GM12878 (cell line): ENCODE results near the gene RPS8. TPM values are rescaled to one million over a fixed set of nuclear protein-coding genes. Genes with fewer than 3 reads are reported as not detected.

Experiments
- ATAC-seq: fragments of 200-7000 bp; cut with Tn5 transposase; 3 replicates; pipeline ENCODE4 v1.9.1; 2020; ENCODE audit warnings: mild to moderate bottlenecking, moderate library complexity
- BruUV-seq: library from RNA; stranded (reverse); fragments of 400-500 nt; replicated peaks from 2 replicates; lab custom pipeline; 2021; lab: Mats Ljungman, UMichigan
- CTCF ChIA-PET: fragments of 300-600 bp; sonication (Branson Sonifier 250); formaldehyde crosslinking; extraction: SDS; loops from one replicate; lab custom pipeline; 2021; ENCODE audit warnings: inconsistent platforms; lab: Yijun Ruan, JAX
- POLR2A ChIA-PET: fragments of 350-600 bp; formaldehyde crosslinking; extraction: SDS; loops from one replicate; lab custom pipeline; 2021; ENCODE audit warnings: inconsistent platforms; lab: Charles Lee
- RAD21 ChIA-PET: fragments of 300-600 bp; sonication (Branson Sonifier 250); formaldehyde crosslinking; loops from one replicate; lab custom pipeline; 2023; ENCODE audit warnings: antibody characterized with exemption; ENCODE audit not compliant: unreplicated experiment; lab: Charles Lee
- SMC1A ChIA-PET: fragments of 300-600 bp; sonication (Branson Sonifier 250); formaldehyde crosslinking; loops from one replicate; lab custom pipeline; 2023; ENCODE audit not compliant: unreplicated experiment, uncharacterized antibody; lab: Charles Lee
- DNase-seq: peaks from one replicate; pipeline ENCODE4 v3.0.0-alpha.2; 2011; ENCODE audit warnings: low read depth, low spot score
- FAIRE-seq: peaks from 3 replicates; lab custom pipeline; 2011; peaks lifted over from hg19 to GRCh38; lab: Jason Lieb, UNC
- H2AFZ ChIP-seq: 2 replicates; pipeline ENCODE4 v1.6.0; 2011; ENCODE audit warnings: low read depth, low read length, control low read depth; ENCODE audit not compliant: control insufficient read depth
- H3K27ac ChIP-seq: 2 replicates; pipeline ENCODE4 v1.5.1; 2011; ENCODE audit warnings: control low read depth; ENCODE audit not compliant: control insufficient read depth, insufficient read depth
- H3K27me3 ChIP-seq, 2 experiments: replicated peaks in 1 of 2; 2 replicates each; pipeline versions ENCODE4 v1.6.0 to v1.6.1; 2011; ENCODE audit warnings: low read length in 1 of 2; ENCODE audit not compliant: control insufficient read depth in 2 of 2, insufficient read depth in 2 of 2
- H3K36me3 ChIP-seq, 2 experiments: 2 replicates each; pipeline ENCODE4 v1.5.1; 2011; ENCODE audit warnings: low read length in 1 of 2; ENCODE audit not compliant: control insufficient read depth in 2 of 2, insufficient read depth in 2 of 2
- H3K4me1 ChIP-seq: 2 replicates; pipeline ENCODE4 v1.6.1; 2011; ENCODE audit warnings: mild to moderate bottlenecking, low read length, moderate library complexity, mixed read lengths; ENCODE audit not compliant: control insufficient read depth, insufficient read depth
- H3K4me2 ChIP-seq: 2 replicates; pipeline ENCODE4 v1.6.0; 2011; ENCODE audit warnings: control low read depth; ENCODE audit not compliant: control insufficient read depth, insufficient read depth
- H3K4me3 ChIP-seq: fragments of 200-600 bp; sonication (generic); 2 replicates; pipeline ENCODE4 v1.5.1; 2016
- H3K79me2 ChIP-seq: 2 replicates; pipeline ENCODE4 v1.6.0; 2011; ENCODE audit warnings: low read length; ENCODE audit not compliant: control insufficient read depth, insufficient read depth
- H3K9ac ChIP-seq: 2 replicates; pipeline ENCODE4 v1.8.0; 2011; ENCODE audit warnings: low read length, control low read depth, mixed read lengths; ENCODE audit not compliant: control insufficient read depth, insufficient read depth
- H3K9me3 ChIP-seq: replicated peaks from 3 replicates; pipeline ENCODE4 v1.5.1; 2011; ENCODE audit warnings: mild to moderate bottlenecking, low read length; ENCODE audit not compliant: control insufficient read depth, insufficient read depth
- H4K20me1 ChIP-seq: 2 replicates; pipeline ENCODE4 v1.6.0; 2011; ENCODE audit not compliant: control insufficient read depth, insufficient read depth
- BRCA1 ChIP-seq: IDR thresholded peaks from 2 replicates; pipeline ENCODE4 v1.6.1; 2011; ENCODE audit warnings: low read depth, low read length, improper control_type of control experiment
- E2F8 ChIP-seq: fragments of 450-650 bp; IDR thresholded peaks from 2 replicates; pipeline ENCODE4 v1.6.1; 2018; ENCODE audit warnings: mild to moderate bottlenecking, low read depth, moderate library complexity; ENCODE audit not compliant: partially characterized antibody
- GABPA ChIP-seq: IDR thresholded peaks from 2 replicates; pipeline ENCODE4 v1.6.1; 2014; ENCODE audit warnings: antibody characterized with exemption, low read depth, mild to moderate bottlenecking, inconsistent platforms
- PML ChIP-seq: IDR thresholded peaks from 2 replicates; pipeline ENCODE4 v1.6.1; 2012; ENCODE audit warnings: low read length, inconsistent platforms
- RAD51 ChIP-seq: fragments of 450-650 bp; IDR thresholded peaks from 2 replicates; pipeline ENCODE4 v1.6.1; 2016; ENCODE audit warnings: moderate library complexity, mild to moderate bottlenecking, inconsistent platforms
- RUNX3 ChIP-seq: IDR thresholded peaks from 2 replicates; pipeline ENCODE4 v1.6.1; 2012; ENCODE audit warnings: low read length, inconsistent platforms
- ZZZ3 ChIP-seq: IDR thresholded peaks from 2 replicates; pipeline ENCODE4 v1.6.1; 2011; ENCODE audit warnings: low read depth; ENCODE audit not compliant: control insufficient read depth, insufficient read length
- WGBS: methylation state at CpG from one replicate; pipeline ENCODE4 v1.1.6; 2016; ENCODE audit warnings: low lambda C conversion rate; ENCODE audit not compliant: insufficient replicate concordance, insufficient coverage; ENCODE audit errors: missing lambda C conversion rate; 5-methylcytosine and 5-hydroxymethylcytosine counted together
- in situ Hi-C: fragments of 300-500 bp; cut with MboI; formaldehyde crosslinking; loops from 9 replicates; pipeline ENCODE4 v1.14.3; 2018; ENCODE audit warnings: mixed read lengths
- intact Hi-C: fragments of 100-400 bp; cut with micrococcal nuclease; formaldehyde crosslinking; loops from one replicate; pipeline ENCODE4 v1.14.2; 2022; ENCODE audit not compliant: unreplicated experiment
- polyA plus RNA-seq, 11 experiments: library from polyadenylated mRNA; depleted of rRNA in 4 of 11; unstranded in 6 of 11; stranded (reverse) in 5 of 11; fragments of >200 nt; fragmentation: Nextera tagmentation in 4 of 11; fragmentation: Illumina TruSeq in 1 of 11; extraction: Ambion mirVana in 4 of 11; extraction: Trizol in 1 of 11; gene quantifications; 1 replicate in 1 of 11; 2 replicates in 10 of 11; pipeline versions ENCODE4 v1.2.1 to v1.2.3, GENCODE V29; 2011 to 2016; ENCODE audit warnings: inconsistent platforms in 2 of 11, missing spikeins in 2 of 11, low read depth in 1 of 11
- total RNA-seq, 4 experiments: library from RNA; depleted of rRNA in 3 of 4; stranded (reverse); fragments of >200 nt in 3 of 4; fragmentation: Illumina TruSeq in 1 of 4; extraction: Trizol in 1 of 4; gene quantifications; 2 replicates each; pipeline versions ENCODE4 v1.2.1 to v1.2.3, GENCODE V29; 2013 to 2021

The RPS8 gene
- total and polyA plus RNA-seq, 10 of the 15 experiments (the other 5 are each of a cell fraction or from before 2014, with no cell fraction given): 1,296 to 3,461 (median 2,877) TPM

DNA sequence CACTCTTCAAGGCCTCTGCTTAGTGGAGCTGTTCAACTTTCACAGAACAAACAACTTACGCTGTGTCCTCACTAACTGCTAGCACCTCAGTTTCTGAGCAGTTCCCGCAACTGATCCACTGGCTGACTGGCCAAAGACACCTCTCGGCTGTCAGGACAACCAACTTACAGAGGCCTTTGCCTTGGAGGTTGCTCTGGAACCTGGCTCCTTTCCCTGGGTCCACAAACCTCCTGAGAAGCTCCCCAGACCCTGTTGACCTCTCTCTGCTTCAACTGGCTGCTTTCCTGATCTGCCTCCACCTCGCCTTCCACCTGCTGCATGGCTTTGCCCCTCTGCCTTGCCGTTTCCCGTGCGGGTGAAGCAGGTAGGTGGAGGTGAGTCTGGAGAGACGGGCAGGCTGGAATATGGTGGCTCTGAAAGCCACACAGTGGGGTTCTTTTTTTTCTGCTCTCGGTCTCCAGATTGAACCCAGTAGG, 45.9 kb downstream of the RPS8 start:
- no peak overlapping the region for H3K4me2 ChIP-seq
- in situ Hi-C loops (no loop called here), intact Hi-C loops (no loop called here)
- no peak overlapping the region for H2AFZ ChIP-seq
- H3K9me3 ChIP-seq: no peaks in the 10 kb centered on the region
- TF ChIP-seq ZZZ3 (no peak), GABPA (no peak), PML (no peak), RUNX3 (no peak), BRCA1 (no peak), E2F8 (no peak), RAD51 (no peak)
- H3K36me3 ChIP-seq: no peaks in the 10 kb centered on the region
- 73% methylated on average over 9 of the region's 9 CpGs for WGBS
- no peak overlapping the region for H3K27ac ChIP-seq
- ATAC-seq (no peak), DNase-seq (no peak), FAIRE-seq (no peak)
- H3K27me3 ChIP-seq: no peaks in the 10 kb centered on the region; a peak in 1 of 4 replicates
- POLR2A ChIA-PET: interaction anchor here (0.6 to 5.9 kb wide), 7 partner anchors 9 to 757 kb away, joined by 4 to 56 read pairs (median 5); partner anchors contain the start of genes BTBD19, HECTD3 and PLK3
- H3K9ac ChIP-seq: no peak overlapping the region
- H3K4me3 ChIP-seq: no peak overlapping the region
- RAD21 ChIA-PET: interaction anchor here (0.7 to 3.5 kb wide), 7 partner anchors 9 to 482 kb away, joined by 3 to 41 read pairs (median 5); partner anchors contain the start of genes BTBD19, HECTD3, PLK3 and UROD
- no TSS peak for BruUV-seq
- SMC1A ChIA-PET: interaction anchor here (1.1 to 5.9 kb wide), 5 partner anchors 10 to 32 kb away, joined by 3 to 52 read pairs (median 6); partner anchors contain the start of genes BTBD19, DYNLT4 and PLK3
- H4K20me1 ChIP-seq: no peaks in the 10 kb centered on the region
- no peaks in the 10 kb centered on the region for H3K79me2 ChIP-seq
- H3K4me1 ChIP-seq: peaks cover 4% of the 10 kb centered on the region
- CTCF ChIA-PET: interaction anchor here (0.6 to 4.7 kb wide), 12 partner anchors 9 to 1304 kb away, joined by 3 to 36 read pairs (median 6); partner anchors contain the start of genes BTBD19, DYNLT4, HECTD3 and PLK3
